Activated CD8-positive, alpha-beta T cell treated with anti-CD3 and anti-CD28 coated beads for 36 hours (primary cell): Measurements from ENCODE around the gene AQP12B. TPM values are rescaled to one million over a fixed set of nuclear protein-coding genes. Genes with fewer than 3 reads are reported as not detected.
A peak's percentile ranks its signal among the peaks of the same experiment; 100 is the strongest.

Experiments used
- ATAC-seq: fragments of 200-7000 bp; cut with Tn5 transposase; one replicate; pipeline ENCODE4 v1.10.0; 2021; ENCODE audit warnings: mild to moderate bottlenecking, moderate library complexity
- CTCF ChIA-PET: fragments of 350-600 bp; sonication (Branson Sonifier 250); formaldehyde crosslinking; loops from one replicate; lab custom pipeline; 2021; ENCODE audit warnings: antibody characterized with exemption; lab: Charles Lee
- POLR2A ChIA-PET: fragments of 350-600 bp; sonication (Branson Sonifier 250); formaldehyde crosslinking; loops from one replicate; lab custom pipeline; 2021; ENCODE audit warnings: antibody characterized with exemption; lab: Charles Lee
- DNase-seq: peaks from one replicate; pipeline ENCODE4 v3.0.0-alpha.2; 2020
- H3K27ac Mint-ChIP-seq: one replicate; pipeline ENCODE4 v1.8.0; 2021; ENCODE audit warnings: mild to moderate bottlenecking, mixed read lengths
- H3K27me3 Mint-ChIP-seq: one replicate; pipeline ENCODE4 v1.8.0; 2021; ENCODE audit warnings: mixed read lengths
- H3K36me3 Mint-ChIP-seq: one replicate; pipeline ENCODE4 v1.8.0; 2021; ENCODE audit warnings: low read depth, mixed read lengths
- H3K4me1 Mint-ChIP-seq: one replicate; pipeline ENCODE4 v1.8.0; 2021; ENCODE audit warnings: low read depth, mixed read lengths
- H3K4me3 Mint-ChIP-seq: one replicate; pipeline ENCODE4 v1.8.0; 2021; ENCODE audit warnings: mild to moderate bottlenecking, moderate library complexity, mixed read lengths
- H3K9me3 Mint-ChIP-seq: one replicate; pipeline ENCODE4 v1.8.0; 2021; ENCODE audit warnings: mixed read lengths
- CTCF ChIP-seq: fragments of 200-600 bp; IDR thresholded peaks from one replicate; pipeline ENCODE4 v1.8.0; 2022; ENCODE audit warnings: antibody characterized with exemption, mild to moderate bottlenecking
- intact Hi-C: fragments of 100-400 bp; cut with micrococcal nuclease; formaldehyde crosslinking; loops from one replicate; pipeline ENCODE4 v1.10.0; 2022
- total RNA-seq, 2 experiments: library from RNA; stranded (reverse); gene quantifications; one replicate each; pipeline ENCODE4 v1.2.3, GENCODE V29; 2021

The AQP12B gene
- total RNA-seq, 2 experiments from 2014 or later = not detected

DNA sequence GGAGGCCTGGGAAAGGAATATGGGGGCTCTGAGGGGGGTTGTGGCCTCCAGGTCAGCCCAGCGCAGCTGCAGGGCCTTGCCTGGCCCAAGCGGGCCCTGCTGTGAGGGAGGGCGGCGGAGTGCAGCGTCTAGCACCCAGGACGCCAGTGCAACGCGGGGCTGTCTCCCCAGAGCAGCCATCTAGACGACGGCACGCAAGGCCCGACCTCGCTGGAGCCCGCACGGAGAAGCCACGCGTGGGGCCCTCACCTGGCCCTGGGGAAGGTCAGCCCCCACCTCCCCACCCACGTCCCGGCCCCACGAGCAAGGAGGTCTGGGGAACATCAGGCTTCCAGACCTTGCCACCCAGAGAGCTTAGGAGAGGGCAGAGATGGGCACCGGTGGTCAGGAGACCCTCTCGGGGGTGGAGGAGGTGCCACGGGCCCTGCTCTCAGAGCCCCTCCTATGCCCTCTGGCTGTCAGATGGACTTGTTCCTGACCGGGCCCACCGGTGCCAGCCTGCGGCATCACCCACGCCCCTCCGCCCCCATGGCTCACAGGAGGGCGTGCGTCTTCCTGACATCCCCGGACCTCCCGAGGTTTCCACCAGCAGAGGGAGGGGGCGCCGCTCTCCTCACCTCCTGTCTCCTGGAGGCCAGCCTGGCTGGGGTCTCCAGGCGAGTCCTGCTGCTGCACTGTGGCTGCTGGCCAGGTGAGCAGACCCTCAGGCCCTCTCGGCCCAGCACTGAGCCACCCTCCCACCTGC lies 40.5 kb downstream of the AQP12B start:
- POLR2A ChIA-PET = no interaction called here
- DNase-seq = no peak
- intact Hi-C loops = no loop called here
- CTCF ChIA-PET = no interaction called here
- TF ChIP-seq CTCF = no peak
- Mint-ChIP-seq H3K36me3 (no peaks in the 10 kb centered on the region), H3K9me3 (no peaks in the 10 kb centered on the region), H3K4me3 (no peak overlapping the region), H3K4me1 (peaks cover 6% of the 10 kb centered on the region), H3K27me3 (no peaks in the 10 kb centered on the region), H3K27ac (no peak overlapping the region)
- ATAC-seq = no peak

- Mint-ChIP-seq H3K27ac (no peak overlapping the region), H3K9me3 (no peaks in the 10 kb centered on the region), H3K4me3 (no peak overlapping the region), H3K27me3 (no peaks in the 10 kb centered on the region), H3K4me1 (peaks cover 3% of the 10 kb centered on the region), H3K36me3 (no peaks in the 10 kb centered on the region)
- peak; percentile 87 for ATAC-seq
- peak; percentile 46 for DNase-seq
- intact Hi-C loops = no loop called here
- TF ChIP-seq CTCF = no peak
- CTCF ChIA-PET = interaction anchor here (1.0 to 1.3 kb wide), 5 partner anchors 9 to 32 kb away, joined by 3 to 4 read pairs (median 3); partner anchors contain the start of gene GPR35
- POLR2A ChIA-PET = no interaction called here
These were observed 41.7 kb downstream of the AQP12B start for GRCh38 chr2:240640939-240641338.

GRCh38 chr2:240639566-240639965 lies 43.1 kb downstream of the AQP12B start:
- Mint-ChIP-seq H3K9me3 (peaks cover 2% of the 10 kb centered on the region), H3K27me3 (no peaks in the 10 kb centered on the region), H3K4me3 (no peak overlapping the region), H3K27ac (no peak overlapping the region), H3K4me1 (no peaks in the 10 kb centered on the region), H3K36me3 (peaks cover under 1% of the 10 kb centered on the region)
- no peak for TF ChIP-seq CTCF
- ATAC-seq (no peak), DNase-seq (no peak)
- CTCF ChIA-PET = interaction anchor here (0.9 kb wide), 1 partner anchor 73 kb away, joined by 3 read pairs; no protein-coding TSS in a partner anchor
- POLR2A ChIA-PET = no interaction called here
- intact Hi-C loops = no loop called here

GRCh38 chr2:240638512-240639160 lies 44.0 kb downstream of the AQP12B start:
- intact Hi-C loops = no loop called here
- Mint-ChIP-seq H3K4me1 (no peaks in the 10 kb centered on the region), H3K36me3 (peaks cover 7% of the 10 kb centered on the region), H3K9me3 (peaks cover 10% of the 10 kb centered on the region), H3K27ac (no peak overlapping the region), H3K27me3 (no peaks in the 10 kb centered on the region), H3K4me3 (no peak overlapping the region)
- ATAC-seq = no peak
- no peak for DNase-seq
- ChIA-PET CTCF (no interaction called here), POLR2A (interaction anchor here (1.2 kb wide), 1 partner anchor 9 kb away, joined by 3 read pairs; no protein-coding TSS in a partner anchor)
- no peak for TF ChIP-seq CTCF

- ChIA-PET CTCF (no interaction called here), POLR2A (interaction anchor here (1.2 kb wide), 1 partner anchor 9 kb away, joined by 3 read pairs; no protein-coding TSS in a partner anchor)
- no peaks in the 10 kb centered on the region for H3K4me1 Mint-ChIP-seq
- ATAC-seq (no peak), DNase-seq (no peak)
- no peak for TF ChIP-seq CTCF
- H3K4me3 Mint-ChIP-seq = no peak overlapping the region
- intact Hi-C loops = no loop called here
- no peak overlapping the region for H3K27ac Mint-ChIP-seq
- peaks cover 14% of the 10 kb centered on the region for H3K36me3 Mint-ChIP-seq
- peaks cover 17% of the 10 kb centered on the region for H3K9me3 Mint-ChIP-seq
- H3K27me3 Mint-ChIP-seq = no peaks in the 10 kb centered on the region
These were observed 44.8 kb downstream of the AQP12B start for GRCh38 chr2:240637901-240638345.
